Metanephros (tissue), 2 donors: ENCODE data around the gene KRTAP4-4. TPM values are rescaled to one million over a fixed set of nuclear protein-coding genes. Genes with fewer than 3 reads are reported as not detected.

Source experiments
- small RNA-seq: library from RNA; depleted of rRNA; stranded (forward); fragments of <200 nt; gene quantifications from one replicate; pipeline ENCODE3, GENCODE V24; 2014; ENCODE audit warnings: low replicate concordance
- total RNA-seq: library from RNA; depleted of rRNA; stranded (reverse); fragments of >200 nt; gene quantifications from one replicate; pipeline ENCODE4 v1.2.3, GENCODE V29; 2014

KRTAP4-4 gene
- total RNA-seq: not detected

GRCh38 chr17:41160648-41161047 lies at the start of gene KRTAP4-4:
Gene KRTAP4-4, minus strand, starts transcription at chr17:41160748. Its CDS starts 57 bp downstream, at chr17:41160691.

GRCh38 chr17:41189837-41190318 lies 29.3 kb upstream of the KRTAP4-4 start, which contains the start of gene KRTAP9-1:
Gene KRTAP9-1, plus strand, starts transcription at chr17:41189887. Its CDS starts 0 bp downstream, at chr17:41189887.

GRCh38 chr17:41184480-41184961 lies 24.0 kb upstream of the KRTAP4-4 start, which contains the start of gene KRTAP4-1:
Gene KRTAP4-1, minus strand, starts transcription at chr17:41184911. Its CDS starts 57 bp downstream, at chr17:41184854.

GRCh38 chr17:41177727-41178271 lies 17.3 kb upstream of the KRTAP4-4 start, which contains the start of gene KRTAP4-2:
Gene KRTAP4-2, minus strand, starts transcription at chr17:41178221. Its CDS starts 57 bp downstream, at chr17:41178164.

GRCh38 chr17:41168121-41168520 lies 7.6 kb upstream of the KRTAP4-4 start, which contains the start of gene KRTAP4-3:
Gene KRTAP4-3, minus strand, starts transcription at chr17:41168221. Its CDS starts 49 bp downstream, at chr17:41168172.

GRCh38 chr17:41149652-41149985 lies 10.9 kb downstream of the KRTAP4-4 start, which contains the start of gene KRTAP4-5:
Gene KRTAP4-5, minus strand, starts transcription at chr17:41149825. Its CDS starts 58 bp downstream, at chr17:41149767.

GRCh38 chr17:41140360-41141131 lies 20.0 kb downstream of the KRTAP4-4 start, which contains the start of gene KRTAP4-6:
Gene KRTAP4-6, minus strand, starts transcription at chr17:41140544. Its CDS starts 57 bp downstream, at chr17:41140487.

GRCh38 chr17:41123991-41124371 lies 36.6 kb downstream of the KRTAP4-4 start, which contains the start of gene KRTAP4-12:
Gene KRTAP4-12, minus strand, starts transcription at chr17:41124182. Its CDS starts 60 bp downstream, at chr17:41124122.

GRCh38 chr17:41117846-41118386 lies 42.6 kb downstream of the KRTAP4-4 start, which contains the start of gene KRTAP4-11:
Gene KRTAP4-11, minus strand, starts transcription at chr17:41118373. Its CDS starts 58 bp downstream, at chr17:41118315.

Small RNA genes within 50 kb of the gene (small RNA-seq; reads per million reads assigned to genes)
- not detected for gene KRTAP4-17P

Other genes with a start within 250 kb of the KRTAP4-4 start
- gene KRT23, start 223.1 kb downstream of the KRTAP4-4 start, total RNA-seq: 1.3 TPM
- 0.18 TPM for gene KRT39, start 193.8 kb downstream of the KRTAP4-4 start, total RNA-seq
- gene KRT40, start 176.4 kb downstream of the KRTAP4-4 start, total RNA-seq: 0.23 TPM
- gene KRTAP3-3, start 166.6 kb downstream of the KRTAP4-4 start, total RNA-seq: not detected
- gene KRTAP3-2, start 160.8 kb downstream of the KRTAP4-4 start, total RNA-seq: not detected
- not detected for gene KRTAP3-1, start 151.6 kb downstream of the KRTAP4-4 start, total RNA-seq
- not detected for gene KRTAP1-5, start 133.5 kb downstream of the KRTAP4-4 start, total RNA-seq
- gene KRTAP1-4, start 130.6 kb downstream of the KRTAP4-4 start, total RNA-seq: not detected
- gene KRTAP1-3, start 125.9 kb downstream of the KRTAP4-4 start, total RNA-seq: not detected
- not detected for gene KRTAP1-1, start 119.3 kb downstream of the KRTAP4-4 start, total RNA-seq
- gene KRTAP2-1, start 113.4 kb downstream of the KRTAP4-4 start, total RNA-seq: not detected
- gene KRTAP2-2, start 105.5 kb downstream of the KRTAP4-4 start, total RNA-seq: not detected
- not detected for gene KRTAP2-3, start 100.6 kb downstream of the KRTAP4-4 start, total RNA-seq
- gene KRTAP2-4, start 94.9 kb downstream of the KRTAP4-4 start, total RNA-seq: not detected
- not detected for gene KRTAP4-7, start 76.6 kb downstream of the KRTAP4-4 start, total RNA-seq
- not detected for gene KRTAP4-8, start 62.6 kb downstream of the KRTAP4-4 start, total RNA-seq
- gene KRTAP4-16, start 58.5 kb downstream of the KRTAP4-4 start, total RNA-seq: not detected
- not detected for gene KRTAP4-9, start 55.4 kb downstream of the KRTAP4-4 start, total RNA-seq
- gene KRTAP4-11, start 42.4 kb downstream of the KRTAP4-4 start, total RNA-seq: not detected
- gene KRTAP4-12, start 36.6 kb downstream of the KRTAP4-4 start, total RNA-seq: not detected
- not detected for gene KRTAP4-6, start 20.2 kb downstream of the KRTAP4-4 start, total RNA-seq
- not detected for gene KRTAP4-5, start 10.9 kb downstream of the KRTAP4-4 start, total RNA-seq
- not detected for gene KRTAP4-3, start 7.5 kb upstream of the KRTAP4-4 start, total RNA-seq
- gene KRTAP4-2, start 17.5 kb upstream of the KRTAP4-4 start, total RNA-seq: not detected
- gene KRTAP4-1, start 24.2 kb upstream of the KRTAP4-4 start, total RNA-seq: not detected
- gene KRTAP9-1, start 29.1 kb upstream of the KRTAP4-4 start, total RNA-seq: not detected
- not detected for gene KRTAP9-2, start 65.9 kb upstream of the KRTAP4-4 start, total RNA-seq
- not detected for gene KRTAP9-3, start 71.7 kb upstream of the KRTAP4-4 start, total RNA-seq
- not detected for gene KRTAP9-8, start 77.3 kb upstream of the KRTAP4-4 start, total RNA-seq
- gene KRTAP9-4, start 88.9 kb upstream of the KRTAP4-4 start, total RNA-seq: not detected
- not detected for gene KRTAP9-9, start 94.6 kb upstream of the KRTAP4-4 start, total RNA-seq
- not detected for gene KRTAP9-6, start 104.6 kb upstream of the KRTAP4-4 start, total RNA-seq
- gene KRTAP9-7, start 115.0 kb upstream of the KRTAP4-4 start, total RNA-seq: not detected
- not detected for gene KRTAP29-1, start 142.1 kb upstream of the KRTAP4-4 start, total RNA-seq
- not detected for gene KRTAP16-1, start 148.6 kb upstream of the KRTAP4-4 start, total RNA-seq
- gene KRTAP17-1, start 155.0 kb upstream of the KRTAP4-4 start, total RNA-seq: not detected
- 0.12 TPM for gene KRT33A, start 190.1 kb upstream of the KRTAP4-4 start, total RNA-seq
- not detected for gene KRT33B, start 209.1 kb upstream of the KRTAP4-4 start, total RNA-seq
- not detected for gene KRT34, start 221.6 kb upstream of the KRTAP4-4 start, total RNA-seq
- gene KRT31, start 236.9 kb upstream of the KRTAP4-4 start, total RNA-seq: 0.47 TPM